ENCODE data around the gene ORC4.

ORC4 gene

DNA sequence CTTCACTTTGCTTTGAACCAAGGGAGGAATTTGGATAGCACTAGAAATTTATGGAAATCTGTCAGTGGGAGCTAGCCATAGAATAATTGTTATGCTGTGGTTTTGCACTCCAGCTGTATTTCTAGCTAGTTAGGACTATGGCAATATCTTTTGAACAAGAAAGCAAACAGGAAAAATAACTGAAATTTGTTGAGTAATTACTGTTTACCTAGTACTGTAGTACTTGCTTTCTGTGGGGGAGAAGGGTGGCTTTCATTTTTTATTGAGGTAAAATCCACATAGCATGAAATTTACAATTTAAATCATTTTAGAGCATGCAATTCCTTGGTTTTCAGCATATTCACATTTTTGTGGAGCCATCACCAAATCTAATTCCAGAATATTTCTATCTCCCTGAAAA lies 28.7 kb upstream of the ORC4 start:
- ChIA-PET POLR2A (ENCODE audit: low non-redundant PET) (no interaction called here), CTCF (no interaction called here)
- H3K27ac ChIP-seq = no peak overlapping the region
- TF ChIP-seq, protein P1, sequence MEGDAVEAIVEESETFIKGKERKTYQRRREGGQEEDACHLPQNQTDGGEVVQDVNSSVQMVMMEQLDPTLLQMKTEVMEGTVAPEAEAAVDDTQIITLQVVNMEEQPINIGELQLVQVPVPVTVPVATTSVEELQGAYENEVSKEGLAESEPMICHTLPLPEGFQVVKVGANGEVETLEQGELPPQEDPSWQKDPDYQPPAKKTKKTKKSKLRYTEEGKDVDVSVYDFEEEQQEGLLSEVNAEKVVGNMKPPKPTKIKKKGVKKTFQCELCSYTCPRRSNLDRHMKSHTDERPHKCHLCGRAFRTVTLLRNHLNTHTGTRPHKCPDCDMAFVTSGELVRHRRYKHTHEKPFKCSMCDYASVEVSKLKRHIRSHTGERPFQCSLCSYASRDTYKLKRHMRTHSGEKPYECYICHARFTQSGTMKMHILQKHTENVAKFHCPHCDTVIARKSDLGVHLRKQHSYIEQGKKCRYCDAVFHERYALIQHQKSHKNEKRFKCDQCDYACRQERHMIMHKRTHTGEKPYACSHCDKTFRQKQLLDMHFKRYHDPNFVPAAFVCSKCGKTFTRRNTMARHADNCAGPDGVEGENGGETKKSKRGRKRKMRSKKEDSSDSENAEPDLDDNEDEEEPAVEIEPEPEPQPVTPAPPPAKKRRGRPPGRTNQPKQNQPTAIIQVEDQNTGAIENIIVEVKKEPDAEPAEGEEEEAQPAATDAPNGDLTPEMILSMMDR (conservative IDR thresholded peaks at IDR 0.05; ENCODE audit: low read depth) = no peak
- DNase-seq (ENCODE audit: low spot score) = no peak

DNA sequence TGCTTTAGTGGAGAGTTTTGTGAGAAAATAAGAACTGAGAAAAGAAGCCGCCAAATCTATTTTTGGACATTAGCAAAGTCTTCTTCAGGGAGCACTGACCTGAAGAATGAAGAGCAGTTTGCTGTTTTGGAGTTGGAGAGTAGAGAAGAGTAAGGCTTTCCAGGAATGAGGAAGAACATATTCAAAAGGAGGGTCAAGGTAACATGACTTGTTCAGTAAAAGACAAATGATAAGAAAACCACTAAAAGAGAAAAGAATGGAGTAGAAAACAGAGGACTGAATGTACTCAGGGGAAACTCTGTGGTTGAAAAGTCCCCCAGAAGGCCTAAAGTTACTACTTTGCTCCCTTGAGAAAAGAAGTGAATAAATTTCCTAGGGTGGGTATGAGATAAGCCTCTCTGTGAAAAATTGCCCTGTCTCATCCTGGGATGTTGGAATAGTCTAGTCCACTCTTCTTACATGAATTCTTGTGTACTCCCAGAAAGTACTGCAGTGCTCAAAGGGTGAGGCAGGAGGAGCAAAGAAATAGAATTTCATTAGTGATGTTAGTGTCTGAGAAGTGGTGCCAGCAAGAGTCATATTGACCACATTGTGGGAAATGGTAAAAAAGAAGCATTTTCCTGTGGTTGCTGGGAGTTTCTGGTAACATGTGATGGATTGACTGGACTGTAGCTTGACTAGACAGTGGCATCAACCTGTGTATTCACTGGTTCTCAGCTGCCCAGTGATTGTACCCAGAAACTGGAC lies 28.1 kb upstream of the ORC4 start:
- ChIA-PET POLR2A (ENCODE audit: low non-redundant PET) (no interaction called here), CTCF (no interaction called here)
- TF ChIP-seq, protein P1 (conservative IDR thresholded peaks at IDR 0.05; ENCODE audit: low read depth) = no peak
- no peak for DNase-seq (ENCODE audit: low spot score)
- no peak overlapping the region for H3K27ac ChIP-seq

DNA sequence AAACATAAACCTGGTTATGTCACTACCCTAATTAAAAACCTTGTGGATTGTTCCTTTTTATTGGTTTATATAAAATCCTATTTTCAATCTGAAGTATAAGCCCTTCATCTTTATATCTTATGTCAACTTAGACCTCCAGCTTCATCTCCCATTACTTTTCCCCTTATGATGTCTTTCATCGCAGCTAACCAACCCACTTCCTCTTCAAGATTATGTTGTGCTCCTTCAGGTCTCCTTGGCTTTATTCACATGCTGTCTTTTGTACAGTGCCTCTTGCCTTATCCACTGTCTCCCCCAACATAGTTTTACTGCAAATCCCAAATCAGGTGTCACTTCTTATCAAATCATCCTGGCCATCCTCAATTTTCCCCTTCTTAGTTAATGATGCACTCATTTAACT lies 26.3 kb upstream of the ORC4 start:
- POLR2A ChIA-PET (ENCODE audit: low non-redundant PET) = no interaction called here
- CTCF ChIA-PET = no interaction called here
- no peak overlapping the region for H3K27ac ChIP-seq
- no peak for DNase-seq (ENCODE audit: low spot score)
- TF ChIP-seq, protein P1 (conservative IDR thresholded peaks at IDR 0.05; ENCODE audit: low read depth) = no peak

DNA sequence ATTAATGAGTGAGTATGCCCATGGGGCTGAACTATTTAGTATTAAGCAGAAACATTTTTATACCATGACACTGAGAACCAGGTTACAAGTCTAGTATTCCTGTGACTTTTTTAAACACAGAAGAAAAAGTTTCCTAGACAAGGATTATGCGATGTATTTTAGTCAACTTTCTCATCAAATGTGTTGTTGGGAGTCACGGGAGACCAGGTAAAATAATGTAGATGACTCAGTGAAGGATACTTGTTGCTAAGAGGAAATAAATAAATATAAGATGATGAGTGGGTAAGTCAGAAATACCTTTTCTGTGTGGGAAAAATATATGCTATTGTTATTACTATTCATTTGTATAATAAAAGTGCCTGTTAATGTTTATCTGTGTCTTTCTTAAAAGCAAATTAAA lies 23.8 kb upstream of the ORC4 start:
- peak; percentile 25 for DNase-seq (ENCODE audit: low spot score)
- CTCF ChIA-PET = no interaction called here
- TF ChIP-seq, protein P1 (conservative IDR thresholded peaks at IDR 0.05; ENCODE audit: low read depth) = no peak
- POLR2A ChIA-PET (ENCODE audit: low non-redundant PET) = no interaction called here
- H3K27ac ChIP-seq = no peak overlapping the region

DNA sequence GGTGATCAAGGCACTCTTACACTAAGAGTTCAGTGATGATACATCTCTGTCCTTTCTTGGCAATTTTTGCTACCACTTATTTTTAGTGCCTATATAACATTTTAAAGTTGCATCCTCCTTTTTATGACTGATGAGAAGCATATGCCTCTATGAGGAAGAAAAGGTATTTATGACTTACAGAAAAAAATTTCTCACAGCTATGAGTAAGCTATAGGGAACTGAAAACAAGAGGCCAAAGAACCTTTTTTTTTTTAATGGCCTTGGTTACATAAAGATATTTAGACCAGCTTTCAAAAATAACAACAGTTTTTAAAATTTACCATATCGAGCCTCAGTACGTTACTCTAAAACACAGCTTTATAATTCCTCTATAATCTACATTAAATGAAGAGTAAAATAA lies 21.7 kb upstream of the ORC4 start:
- TF ChIP-seq, protein P1 (conservative IDR thresholded peaks at IDR 0.05; ENCODE audit: low read depth) = no peak
- ChIA-PET POLR2A (ENCODE audit: low non-redundant PET) (no interaction called here), CTCF (interaction anchor here (0.8 kb wide), 1 partner anchor 49 kb away, joined by 6 read pairs; no protein-coding TSS in a partner anchor)
- H3K27ac ChIP-seq = no peak overlapping the region
- DNase-seq (ENCODE audit: low spot score) = no peak

DNA sequence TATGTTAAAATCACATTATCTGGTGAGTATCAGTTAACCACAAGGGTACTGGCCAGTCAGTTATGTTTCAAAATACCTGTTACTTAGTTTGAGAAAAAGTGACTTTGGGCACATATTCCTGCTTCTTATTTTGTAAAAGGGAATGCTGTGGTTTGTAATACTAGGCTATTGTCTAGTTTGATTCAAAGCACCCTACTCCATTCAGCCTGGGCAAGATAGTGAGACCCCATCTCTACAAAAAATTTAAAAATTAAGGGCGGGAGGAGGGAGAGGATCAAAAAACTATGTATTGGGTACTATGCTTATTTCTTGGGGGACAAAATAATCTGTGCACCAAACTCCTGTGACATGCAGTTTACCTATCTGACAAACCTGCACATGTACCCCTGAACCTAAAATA lies 19.2 kb upstream of the ORC4 start:
- TF ChIP-seq, protein P1 (conservative IDR thresholded peaks at IDR 0.05; ENCODE audit: low read depth) = no peak
- ChIA-PET CTCF (interaction anchor here (0.6 kb wide), 1 partner anchor 22 kb away, joined by 4 read pairs; no protein-coding TSS in a partner anchor), POLR2A (ENCODE audit: low non-redundant PET) (no interaction called here)
- no peak overlapping the region for H3K27ac ChIP-seq
- no peak for DNase-seq (ENCODE audit: low spot score)
